ENCODE results near the gene KLHL33.

GRCh38 chr14:20386276-20386855 lies 49.6 kb downstream of the KLHL33 start:
- TF ChIP-seq POLR2A (IDR thresholded peaks at IDR 0.05) (no peak), CTCF (IDR thresholded peaks at IDR 0.05) (no peak), POLR2AphosphoS5 (IDR thresholded peaks at IDR 0.05) (no peak)
